AG04450 (cell line): ENCODE data around the gene TRERF1. TPM values are rescaled to one million over a fixed set of nuclear protein-coding genes. Genes with fewer than 3 reads are reported as not detected.

ENCODE experiments used
- CTCF ChIA-PET: fragments of 300-600, 350-600 bp; formaldehyde crosslinking; extraction: SDS; loops from one replicate; lab custom pipeline; 2022; ENCODE audit warnings: antibody characterized with exemption, inconsistent platforms; lab: Charles Lee
- POLR2A ChIA-PET: fragments of 350-600 bp; formaldehyde crosslinking; extraction: SDS; loops from one replicate; lab custom pipeline; 2021; ENCODE audit warnings: antibody characterized with exemption, inconsistent platforms; lab: Yijun Ruan, JAX
- DNase-seq: peaks from one replicate; pipeline ENCODE4 v3.0.0-alpha.2; 2011; ENCODE audit warnings: low read depth, low spot score
- H3K27ac ChIP-seq: one replicate; pipeline ENCODE4 v1.5.1; 2012; ENCODE audit warnings: low read depth, low read length, control low read depth
- H3K27me3 ChIP-seq: one replicate; pipeline ENCODE4 v1.6.0; 2012; ENCODE audit warnings: low read length; ENCODE audit not compliant: control insufficient read depth, insufficient read depth
- H3K4me3 ChIP-seq: 2 replicates; pipeline ENCODE4 v1.5.1; 2011; ENCODE audit warnings: mild to moderate bottlenecking, low read depth, low read length, control low read depth
- H3K9me3 ChIP-seq: 2 replicates; pipeline ENCODE4 v1.5.1; 2012; ENCODE audit warnings: low read length; ENCODE audit not compliant: control insufficient read depth, insufficient read depth
- polyA plus RNA-seq: library from polyadenylated mRNA; depleted of rRNA; stranded (reverse); fragments of >200 nt; gene quantifications from 2 replicates; pipeline ENCODE4 v1.2.3, GENCODE V29; 2011
- TF ChIP-seq, protein P1 (sequence below): IDR thresholded peaks from 2 replicates; pipeline ENCODE4 v1.5.1; 2011; ENCODE audit warnings: low read depth, low read length, control low read depth, inconsistent platforms

The TRERF1 gene
- polyA plus RNA-seq, 1 experiment, result 7.3 TPM

DNA sequence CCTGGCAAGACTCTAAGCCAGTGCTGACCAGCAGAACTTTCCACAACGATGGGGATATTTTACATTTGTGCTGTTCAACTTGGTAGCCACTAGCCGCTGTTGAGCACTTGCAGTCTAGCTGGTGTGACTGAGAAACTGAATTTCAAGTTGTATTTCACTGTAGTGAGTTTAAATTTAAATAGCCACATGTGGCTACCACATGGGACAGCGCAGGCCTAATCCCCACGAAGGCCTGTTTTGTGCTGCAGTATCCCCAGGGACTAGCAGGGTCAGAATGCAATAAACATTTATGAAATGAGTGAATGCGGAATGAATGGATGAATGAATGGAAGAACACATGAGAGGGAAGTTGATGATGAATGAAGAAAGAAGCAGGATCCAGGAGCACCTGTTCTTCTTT, 115.8 kb downstream of the TRERF1 start:
- H3K4me3 ChIP-seq, result no peak overlapping the region
- no peaks in the 10 kb centered on the region for H3K9me3 ChIP-seq
- no peaks in the 10 kb centered on the region for H3K27me3 ChIP-seq
- DNase-seq, result no peak
- ChIA-PET CTCF (interaction anchor here (2.3 kb wide), 1 partner anchor 212 kb away, joined by 9 read pairs; no protein-coding TSS in a partner anchor), POLR2A (no interaction called here)
- no peak overlapping the region for H3K27ac ChIP-seq
- TF ChIP-seq, protein P1, sequence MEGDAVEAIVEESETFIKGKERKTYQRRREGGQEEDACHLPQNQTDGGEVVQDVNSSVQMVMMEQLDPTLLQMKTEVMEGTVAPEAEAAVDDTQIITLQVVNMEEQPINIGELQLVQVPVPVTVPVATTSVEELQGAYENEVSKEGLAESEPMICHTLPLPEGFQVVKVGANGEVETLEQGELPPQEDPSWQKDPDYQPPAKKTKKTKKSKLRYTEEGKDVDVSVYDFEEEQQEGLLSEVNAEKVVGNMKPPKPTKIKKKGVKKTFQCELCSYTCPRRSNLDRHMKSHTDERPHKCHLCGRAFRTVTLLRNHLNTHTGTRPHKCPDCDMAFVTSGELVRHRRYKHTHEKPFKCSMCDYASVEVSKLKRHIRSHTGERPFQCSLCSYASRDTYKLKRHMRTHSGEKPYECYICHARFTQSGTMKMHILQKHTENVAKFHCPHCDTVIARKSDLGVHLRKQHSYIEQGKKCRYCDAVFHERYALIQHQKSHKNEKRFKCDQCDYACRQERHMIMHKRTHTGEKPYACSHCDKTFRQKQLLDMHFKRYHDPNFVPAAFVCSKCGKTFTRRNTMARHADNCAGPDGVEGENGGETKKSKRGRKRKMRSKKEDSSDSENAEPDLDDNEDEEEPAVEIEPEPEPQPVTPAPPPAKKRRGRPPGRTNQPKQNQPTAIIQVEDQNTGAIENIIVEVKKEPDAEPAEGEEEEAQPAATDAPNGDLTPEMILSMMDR, result no peak

DNA sequence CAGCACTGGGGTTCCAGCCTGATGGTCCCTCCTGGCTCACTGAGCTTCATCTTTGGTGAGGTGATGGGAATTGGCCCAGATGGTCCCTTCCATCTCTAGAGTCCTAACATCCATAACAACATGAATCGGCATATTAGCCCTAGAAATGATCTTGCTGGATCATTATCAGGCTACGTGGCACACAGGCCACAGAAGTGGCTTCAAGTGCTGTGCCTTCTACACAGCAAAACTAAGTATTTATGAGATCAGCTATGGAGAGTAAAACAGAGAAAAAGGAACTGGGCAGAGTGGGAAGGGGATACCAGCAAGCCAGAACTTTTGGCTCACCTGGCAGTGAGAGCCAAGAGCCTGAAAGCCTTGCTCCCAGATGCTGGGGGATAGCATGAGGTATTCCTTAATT, 116.9 kb downstream of the TRERF1 start:
- Histone ChIP-seq H3K27ac (no peak overlapping the region), H3K4me3 (no peak overlapping the region), H3K27me3 (no peaks in the 10 kb centered on the region), H3K9me3 (no peaks in the 10 kb centered on the region)
- TF ChIP-seq, protein P1, result no peak
- DNase-seq, result no peak
- ChIA-PET POLR2A (no interaction called here), CTCF (interaction anchor here (1.0 to 2.3 kb wide), 2 partner anchors 104 to 213 kb away, joined by 3 to 9 read pairs; no protein-coding TSS in a partner anchor)

DNA sequence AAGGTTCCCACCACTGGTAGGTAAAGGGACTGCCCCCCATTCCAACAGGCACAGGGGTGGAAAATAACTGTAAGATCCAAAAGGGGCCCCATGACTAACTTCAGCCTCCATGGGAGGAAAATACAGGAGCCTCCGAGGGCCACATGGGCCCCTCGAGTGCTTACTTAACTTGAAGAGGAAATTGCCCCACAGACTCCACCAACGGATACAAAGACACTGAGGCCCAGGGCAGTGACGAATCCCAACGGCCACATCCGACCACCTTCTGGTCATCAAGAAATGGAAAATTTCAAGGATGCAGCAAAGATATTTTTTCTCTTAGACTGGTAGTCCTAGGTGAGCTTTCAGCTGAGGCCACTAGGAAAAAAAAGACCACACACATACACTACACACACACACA, 118.1 kb downstream of the TRERF1 start:
- H3K4me3 ChIP-seq, result no peak overlapping the region
- TF ChIP-seq, protein P1, result no peak
- ChIA-PET CTCF (interaction anchor here (1.1 to 2.1 kb wide), 2 partner anchors 214 kb away, joined by 3 to 10 read pairs; no protein-coding TSS in a partner anchor), POLR2A (no interaction called here)
- H3K9me3 ChIP-seq, result no peaks in the 10 kb centered on the region
- DNase-seq, result no peak
- H3K27ac ChIP-seq, result no peak overlapping the region
- H3K27me3 ChIP-seq, result no peaks in the 10 kb centered on the region

DNA sequence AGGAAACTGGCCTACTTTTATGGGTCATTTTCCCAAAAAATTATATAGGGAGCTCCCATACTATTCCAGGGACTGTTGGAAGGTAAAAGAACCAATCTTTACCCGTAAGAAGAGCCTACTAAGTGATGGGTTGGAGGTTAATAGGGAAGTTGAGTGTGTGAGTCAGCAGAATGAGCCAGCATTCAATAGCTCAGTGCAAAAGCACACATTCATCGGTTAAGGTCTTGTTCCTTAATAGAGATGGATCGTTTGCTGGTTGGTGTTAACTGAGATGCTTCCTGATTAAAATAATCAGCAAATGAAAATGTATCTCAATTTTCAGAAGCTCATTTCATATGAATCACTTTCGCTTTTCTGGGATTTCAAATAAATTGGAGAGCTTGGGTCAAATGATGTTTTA, 118.8 kb downstream of the TRERF1 start:
- TF ChIP-seq, protein P1, result no peak
- Histone ChIP-seq H3K9me3 (no peaks in the 10 kb centered on the region), H3K27me3 (no peaks in the 10 kb centered on the region), H3K4me3 (no peak overlapping the region), H3K27ac (no peak overlapping the region)
- ChIA-PET CTCF (interaction anchor here (2.1 kb wide), 1 partner anchor 215 kb away, joined by 10 read pairs; no protein-coding TSS in a partner anchor), POLR2A (no interaction called here)
- DNase-seq, result no peak

DNA sequence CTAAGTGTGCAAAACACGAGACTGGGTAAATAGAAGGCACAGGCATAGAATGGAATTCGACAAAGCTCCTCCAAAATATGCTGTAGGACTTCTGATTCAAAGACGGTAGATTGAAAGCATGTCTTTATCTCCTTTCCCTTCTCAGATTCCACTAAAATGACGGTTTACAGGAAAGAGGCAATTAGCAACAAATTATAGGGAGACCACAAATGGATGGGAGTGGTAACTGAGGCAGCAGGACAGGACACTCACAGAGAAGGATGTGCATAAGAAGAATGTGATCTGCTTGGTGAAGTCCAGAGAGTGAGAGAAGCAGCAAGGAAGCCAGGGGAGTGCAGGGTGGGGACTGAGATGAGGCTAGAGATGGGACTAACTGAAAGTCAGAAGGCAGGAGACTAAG, 120.7 kb downstream of the TRERF1 start:
- no peak overlapping the region for H3K4me3 ChIP-seq
- CTCF ChIA-PET, result interaction anchor here (1.9 kb wide), 1 partner anchor 217 kb away, joined by 6 read pairs; no protein-coding TSS in a partner anchor
- POLR2A ChIA-PET, result no interaction called here

More for the DNA sequence above, 120.7 kb downstream of the TRERF1 start:
- H3K9me3 ChIP-seq, result no peaks in the 10 kb centered on the region
- DNase-seq, result no peak
- no peaks in the 10 kb centered on the region for H3K27me3 ChIP-seq
- TF ChIP-seq, protein P1, result no peak
- no peak overlapping the region for H3K27ac ChIP-seq
